HG03175 (cell line): ENCODE measurements around the gene ENOPH1.

ENCODE experiments used
- ATAC-seq: cut with Tn5 transposase; IDR thresholded peaks from one replicate; pipeline ENCODE4 v1.9.1; 2021; ENCODE audit warnings: mild to moderate bottlenecking, moderate library complexity; ENCODE audit not compliant: unreplicated experiment

The ENOPH1 gene

GRCh38 chr4:82425478-82425877 is 4.9 kb upstream of the ENOPH1 start:
- ATAC-seq: no peak

- ATAC-seq: no peak
These were observed 1.8 kb upstream of the ENOPH1 start for GRCh38 chr4:82428526-82428968.

- peak; percentile 46 for ATAC-seq
These were observed 1.2 kb upstream of the ENOPH1 start for GRCh38 chr4:82428969-82429727.

- peak; percentile 17 for ATAC-seq
These were observed 630 bp upstream of the ENOPH1 start for GRCh38 chr4:82429728-82430192.

GRCh38 chr4:82430964-82431745 is 765 bp downstream of the ENOPH1 start:
- ATAC-seq: no peak

GRCh38 chr4:82431831-82432230 is 1.4 kb downstream of the ENOPH1 start:
- no peak for ATAC-seq

GRCh38 chr4:82432596-82432995 is 2.2 kb downstream of the ENOPH1 start:
- no peak for ATAC-seq

GRCh38 chr4:82433791-82434190 is 3.4 kb downstream of the ENOPH1 start:
- ATAC-seq: no peak

GRCh38 chr4:82434949-82435348 is 4.6 kb downstream of the ENOPH1 start:
- no peak for ATAC-seq

GRCh38 chr4:82436130-82436529 is 5.7 kb downstream of the ENOPH1 start:
- ATAC-seq: no peak

GRCh38 chr4:82436780-82437179 is 6.4 kb downstream of the ENOPH1 start:
- no peak for ATAC-seq

- no peak for ATAC-seq
These were observed 7.1 kb downstream of the ENOPH1 start for GRCh38 chr4:82437285-82438005.

- ATAC-seq: no peak
These were observed 8.7 kb downstream of the ENOPH1 start for GRCh38 chr4:82439088-82439487.

- no peak for ATAC-seq
These were observed 17.5 kb downstream of the ENOPH1 start for GRCh38 chr4:82447886-82448285.

- no peak for ATAC-seq
These were observed 20.8 kb downstream of the ENOPH1 start for GRCh38 chr4:82450966-82451755.

GRCh38 chr4:82452026-82452425 is 21.6 kb downstream of the ENOPH1 start:
- ATAC-seq: no peak

- ATAC-seq: no peak
These were observed 26.9 kb downstream of the ENOPH1 start for GRCh38 chr4:82457266-82457665.

- ATAC-seq: no peak
These were observed 28.3 kb downstream of the ENOPH1 start for GRCh38 chr4:82458729-82459128.

GRCh38 chr4:82461710-82462109 is 31.3 kb downstream of the ENOPH1 start:
- no peak for ATAC-seq

- peak; percentile 71 for ATAC-seq
These were observed 32.0 kb downstream of the ENOPH1 start for GRCh38 chr4:82462415-82462831.

GRCh38 chr4:82463221-82463620 is 32.8 kb downstream of the ENOPH1 start:
- no peak for ATAC-seq
